Kidney epithelial cell (primary cell): ENCODE measurements around the gene ARMC10. TPM values are rescaled to one million over a fixed set of nuclear protein-coding genes. Genes with fewer than 3 reads are reported as not detected.
"Not testable (repeated sequence)": the region's sequence is repeated elsewhere in the genome, so short reads cannot be mapped to it uniquely, and the experiment has no call there.

Experiments used
- DNase-seq: peaks from one replicate; pipeline ENCODE4 v3.0.0-alpha.2; 2010; ENCODE audit warnings: low read depth
- H3K27me3 ChIP-seq: 2 replicates; pipeline ENCODE4 v1.6.0; 2011; ENCODE audit warnings: low read length; ENCODE audit not compliant: control insufficient read depth, insufficient read depth
- H3K36me3 ChIP-seq: 2 replicates; pipeline ENCODE4 v1.5.1; 2011; ENCODE audit warnings: low read length; ENCODE audit not compliant: control insufficient read depth, insufficient read depth
- H3K4me3 ChIP-seq: 2 replicates; pipeline ENCODE4 v1.5.1; 2011; ENCODE audit warnings: low read depth, mild to moderate bottlenecking, control low read depth, low read length
- total RNA-seq: library from RNA; depleted of rRNA; stranded (reverse); fragments of >200 nt; gene quantifications from 2 replicates; pipeline ENCODE4 v1.2.3, GENCODE V29; 2015
- TF ChIP-seq, protein P1 (sequence below): IDR thresholded peaks from 2 replicates; pipeline ENCODE4 v1.5.1; 2011; ENCODE audit warnings: mild to moderate bottlenecking, moderate library complexity, low read length, control low read depth, inconsistent platforms; ENCODE audit not compliant: insufficient read depth, poor library complexity, severe bottlenecking

ARMC10 gene
- total RNA-seq, 1 donor from 2014 or later: 34.7 TPM

DNA sequence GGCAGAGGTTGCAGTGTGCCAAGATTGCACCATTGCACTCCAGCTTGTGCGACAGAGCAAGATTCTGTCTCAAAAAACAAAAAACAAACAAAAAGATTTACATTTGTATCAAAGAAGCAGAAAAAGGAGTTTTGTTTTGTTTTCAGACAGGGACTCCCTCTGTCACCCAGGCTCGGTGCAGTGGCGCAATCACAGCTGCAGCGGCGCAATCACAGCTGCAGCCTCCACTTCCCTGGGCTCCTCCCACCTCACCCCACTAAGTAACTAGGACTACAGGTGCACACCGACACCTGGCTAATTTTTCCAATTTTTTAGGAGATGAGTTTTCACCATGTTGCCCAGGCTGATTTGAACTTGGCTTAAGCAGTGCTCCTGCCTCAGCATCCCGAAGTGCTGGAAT, 1.8 kb downstream of the ARMC10 start:
- no peak overlapping the region for H3K4me3 ChIP-seq
- no peaks in the 10 kb centered on the region for H3K27me3 ChIP-seq
- no peaks in the 10 kb centered on the region for H3K36me3 ChIP-seq
- DNase-seq: no peak
- TF ChIP-seq, protein P1, sequence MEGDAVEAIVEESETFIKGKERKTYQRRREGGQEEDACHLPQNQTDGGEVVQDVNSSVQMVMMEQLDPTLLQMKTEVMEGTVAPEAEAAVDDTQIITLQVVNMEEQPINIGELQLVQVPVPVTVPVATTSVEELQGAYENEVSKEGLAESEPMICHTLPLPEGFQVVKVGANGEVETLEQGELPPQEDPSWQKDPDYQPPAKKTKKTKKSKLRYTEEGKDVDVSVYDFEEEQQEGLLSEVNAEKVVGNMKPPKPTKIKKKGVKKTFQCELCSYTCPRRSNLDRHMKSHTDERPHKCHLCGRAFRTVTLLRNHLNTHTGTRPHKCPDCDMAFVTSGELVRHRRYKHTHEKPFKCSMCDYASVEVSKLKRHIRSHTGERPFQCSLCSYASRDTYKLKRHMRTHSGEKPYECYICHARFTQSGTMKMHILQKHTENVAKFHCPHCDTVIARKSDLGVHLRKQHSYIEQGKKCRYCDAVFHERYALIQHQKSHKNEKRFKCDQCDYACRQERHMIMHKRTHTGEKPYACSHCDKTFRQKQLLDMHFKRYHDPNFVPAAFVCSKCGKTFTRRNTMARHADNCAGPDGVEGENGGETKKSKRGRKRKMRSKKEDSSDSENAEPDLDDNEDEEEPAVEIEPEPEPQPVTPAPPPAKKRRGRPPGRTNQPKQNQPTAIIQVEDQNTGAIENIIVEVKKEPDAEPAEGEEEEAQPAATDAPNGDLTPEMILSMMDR: no peak

DNA sequence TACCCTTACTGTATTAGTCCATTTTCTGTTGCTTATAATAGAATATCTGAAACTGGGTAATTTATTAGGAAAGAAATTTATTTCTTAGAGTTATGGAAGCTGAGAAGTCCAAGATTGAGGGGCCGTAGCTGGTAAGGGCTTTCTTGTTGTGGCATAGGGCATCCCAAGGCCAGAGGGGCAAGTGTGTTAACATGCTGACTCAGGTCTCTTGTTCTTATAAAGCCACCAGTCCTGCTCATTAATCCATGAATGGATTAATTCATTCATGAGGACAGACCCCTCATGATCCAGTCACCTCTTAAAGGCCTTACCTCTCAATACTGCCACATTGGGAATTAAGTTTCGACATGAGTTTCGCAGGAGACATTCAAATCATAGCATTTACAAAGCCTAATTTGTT, 2.4 kb downstream of the ARMC10 start:
- no peaks in the 10 kb centered on the region for H3K27me3 ChIP-seq
- no peak for DNase-seq
- no peak overlapping the region for H3K4me3 ChIP-seq
- TF ChIP-seq, protein P1: no peak
- H3K36me3 ChIP-seq: no peaks in the 10 kb centered on the region

DNA sequence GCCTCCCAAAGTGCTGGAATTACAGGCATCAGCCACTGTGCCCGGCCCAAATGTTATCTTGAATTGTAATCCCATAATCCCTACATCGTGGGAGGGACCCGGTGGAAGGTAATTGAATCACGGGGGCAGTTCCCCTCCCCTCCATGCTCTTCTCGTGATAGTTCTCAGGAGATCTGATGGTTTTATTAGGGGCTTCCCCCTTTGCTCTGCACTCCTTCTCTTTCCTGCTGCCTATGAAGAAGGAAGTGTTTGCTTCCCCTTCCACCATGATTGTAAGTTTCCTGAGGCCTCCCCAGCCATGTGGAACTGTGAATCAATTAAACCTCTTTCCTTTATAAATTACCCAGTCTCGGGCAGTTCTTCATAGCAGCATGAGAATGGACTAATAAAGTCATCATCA, 3.3 kb downstream of the ARMC10 start:
- H3K27me3 ChIP-seq, H3K36me3 ChIP-seq, DNase-seq, H3K4me3 ChIP-seq: not testable (repeated sequence)

DNA sequence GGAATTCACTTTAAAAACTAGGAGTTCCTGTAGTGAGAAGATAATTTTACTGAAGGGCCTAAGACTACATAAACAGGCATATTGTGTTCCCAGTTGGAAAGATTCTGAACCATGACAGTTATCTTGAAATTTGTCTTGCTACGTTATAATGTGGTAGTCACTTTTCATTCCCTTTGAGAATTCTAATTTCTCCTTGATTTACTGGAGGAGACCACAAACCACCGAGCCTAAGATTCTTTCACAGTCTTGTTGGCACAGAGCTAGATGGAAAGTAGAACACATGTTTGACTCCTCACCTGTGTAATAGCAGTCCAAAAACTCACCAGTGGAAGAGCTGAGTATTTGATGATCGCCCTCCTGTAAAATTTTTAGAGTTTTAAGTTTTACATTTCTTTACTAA, 4.9 kb downstream of the ARMC10 start:
- Histone ChIP-seq H3K27me3 (no peaks in the 10 kb centered on the region), H3K36me3 (no peaks in the 10 kb centered on the region), H3K4me3 (no peak overlapping the region)
- TF ChIP-seq, protein P1: no peak
- DNase-seq: no peak

DNA sequence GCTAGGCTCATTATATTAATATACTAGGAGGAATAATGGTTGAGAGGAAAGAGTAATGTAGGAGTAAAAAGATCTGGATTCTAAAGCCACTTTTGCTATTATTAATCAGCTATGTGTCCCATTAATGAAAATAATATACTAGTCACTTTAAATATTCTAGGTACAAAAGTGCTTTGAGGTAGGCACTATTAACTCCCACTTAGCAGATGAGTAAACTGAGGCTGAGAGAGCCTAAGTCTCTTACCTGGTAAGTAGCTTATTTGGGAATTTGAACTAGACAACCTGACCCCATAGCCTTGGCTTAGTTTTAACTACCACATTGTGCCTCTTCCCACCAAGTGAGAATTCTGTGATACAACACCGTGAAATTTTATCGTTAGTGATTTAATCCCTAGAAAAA, 6.0 kb downstream of the ARMC10 start:
- no peak for DNase-seq
- TF ChIP-seq, protein P1: no peak

DNA sequence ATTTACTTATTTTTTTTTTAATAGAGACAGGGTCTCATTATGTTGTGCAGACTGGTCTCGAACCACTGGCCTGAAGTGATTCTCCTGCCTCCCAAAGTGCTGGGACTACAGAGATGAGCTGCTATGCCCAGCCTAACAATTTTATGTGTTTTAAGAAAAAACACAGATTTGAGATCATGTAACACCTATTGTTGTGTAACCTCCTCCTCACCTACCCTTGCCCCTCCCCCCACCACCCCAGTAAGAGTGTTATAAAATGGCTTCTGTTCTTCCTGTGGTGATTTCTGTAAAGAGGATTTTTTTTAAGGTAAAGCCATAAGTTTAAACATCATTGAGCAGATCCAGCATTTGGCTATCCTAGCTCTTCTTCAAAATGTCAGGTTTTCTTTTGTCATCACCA, 7.6 kb downstream of the ARMC10 start:
- TF ChIP-seq, protein P1: no peak
- no peaks in the 10 kb centered on the region for H3K36me3 ChIP-seq
- H3K27me3 ChIP-seq: no peaks in the 10 kb centered on the region
- no peak overlapping the region for H3K4me3 ChIP-seq
- DNase-seq: no peak

More for the DNA sequence above, 6.0 kb downstream of the ARMC10 start:
- Histone ChIP-seq H3K27me3 (no peaks in the 10 kb centered on the region), H3K4me3 (no peak overlapping the region), H3K36me3 (no peaks in the 10 kb centered on the region)
